Measurements from ENCODE around the gene RAD50. TPM values are rescaled to one million over a fixed set of nuclear protein-coding genes. Genes with fewer than 3 reads are reported as not detected.

RAD50 gene
- total and polyA plus RNA-seq, 10 of the 15 experiments (the other 5 are each of a cell fraction or from before 2014, with no cell fraction given) = 12.8 to 68.6 (median 47.0) TPM

- H3K9ac ChIP-seq (ENCODE audit: control insufficient read depth, insufficient read depth, low read length) = no peak overlapping the region
Measured at GRCh38 chr5:132673488-132673887, 116.7 kb downstream of the RAD50 start.

More at GRCh38 chr5:132673488-132673887, 116.7 kb downstream of the RAD50 start:
- H2AFZ ChIP-seq (ENCODE audit: control insufficient read depth, low read depth, low read length) = no peak overlapping the region
- RAD21 ChIA-PET (ENCODE audit: unreplicated experiment) = interaction anchor here (1.0 to 7.7 kb wide), 6 partner anchors 11 to 147 kb away, joined by 3 to 148 read pairs (median 21); partner anchors contain the start of gene KIF3A
- intact Hi-C loops (cut with micrococcal nuclease; ENCODE audit: unreplicated experiment) (no loop called here), in situ Hi-C loops (cut with MboI) (no loop called here)
- H3K4me3 ChIP-seq = no peak overlapping the region
- BruUV-seq (replicated peaks) = no TSS peak
- TF ChIP-seq ZNF592 (IDR thresholded peaks at IDR 0.05) = 0 out of 2 replicates have a peak, but pooled peaks have one; percentile 41
- no peak for TF ChIP-seq REST (IDR thresholded peaks at IDR 0.05; ENCODE audit: low read depth, low read length)
- TF ChIP-seq JUNB (IDR thresholded peaks at IDR 0.05) = no peak
- TF ChIP-seq TCF7 (IDR thresholded peaks at IDR 0.05; ENCODE audit: borderline replicate concordance) = no peak
- no peak for TF ChIP-seq NFYA (IDR thresholded peaks at IDR 0.05; ENCODE audit: borderline replicate concordance, low read depth, low read length)
- no peaks in the 10 kb centered on the region for H4K20me1 ChIP-seq (ENCODE audit: control insufficient read depth, insufficient read depth)
- no peaks in the 10 kb centered on the region for H3K36me3 ChIP-seq (ENCODE audit: control insufficient read depth in 2 of 2, insufficient read depth in 2 of 2, low read length in 1 of 2)
- DNase-seq (ENCODE audit: low read depth, low spot score) (no peak), FAIRE-seq (no peak), ATAC-seq (no peak)
- CTCF ChIA-PET = interaction anchor here (0.7 to 5.1 kb wide), 8 partner anchors 11 to 147 kb away, joined by 3 to 57 read pairs (median 4); no protein-coding TSS in a partner anchor
- H3K4me1 ChIP-seq (ENCODE audit: control insufficient read depth, insufficient read depth, low read length) = peaks cover 33% of the 10 kb centered on the region
- 33% methylated on average over 1 of the region's 1 CpG for WGBS (ENCODE audit: insufficient coverage, insufficient replicate concordance, low lambda C conversion rate, missing lambda C conversion rate)
- POLR2A ChIA-PET = interaction anchor here (1.0 to 11.2 kb wide), 5 partner anchors 11 to 87 kb away, joined by 4 to 118 read pairs (median 21); partner anchors contain the start of gene IL13
- SMC1A ChIA-PET (ENCODE audit: uncharacterized antibody, unreplicated experiment) = interaction anchor here (1.6 to 11.4 kb wide), 12 partner anchors 11 to 146 kb away, joined by 3 to 156 read pairs (median 11); partner anchors contain the start of genes CCNI2, IL13 and KIF3A
- no peaks in the 10 kb centered on the region for H3K79me2 ChIP-seq (ENCODE audit: control insufficient read depth, insufficient read depth, low read length)
- no peak overlapping the region for H3K4me2 ChIP-seq (ENCODE audit: control insufficient read depth, insufficient read depth)
- H3K27me3 ChIP-seq (replicated peaks in 1 of 2; ENCODE audit: control insufficient read depth in 2 of 2, insufficient read depth in 2 of 2, low read length in 1 of 2) = no peaks in the 10 kb centered on the region
- H3K9me3 ChIP-seq (replicated peaks; ENCODE audit: control insufficient read depth, insufficient read depth, low read length) = no peaks in the 10 kb centered on the region
- H3K27ac ChIP-seq (ENCODE audit: control insufficient read depth, insufficient read depth) = peak overlapping the region; percentile 75

Data from GM12878 (cell line).